Measurements from ENCODE around the gene PRKCE. TPM values are rescaled to one million over a fixed set of nuclear protein-coding genes. Genes with fewer than 3 reads are reported as not detected.

PRKCE gene
- total RNA-seq, 2 donors from 2014 or later, result 7.3 to 20.8 TPM

GRCh38 chr2:45646289-45646688 is 5.2 kb upstream of the PRKCE start:
- Histone ChIP-seq H3K4me3 (no peak overlapping the region), H3K36me3 (replicated peaks in 1 of 2; ENCODE audit: insufficient read depth in 1 of 2, low read depth in 2 of 2) (no peaks in the 10 kb centered on the region), H3K27ac (no peak overlapping the region), H3K9me3 (no peaks in the 10 kb centered on the region), H3K27me3 (no peaks in the 10 kb centered on the region), H3K4me1 (peaks cover 26% of the 10 kb centered on the region)
- no peak for DNase-seq
- intact Hi-C loops (cut with DNase I), result no loop called here
- ATAC-seq, result no peak
- no peak for TF ChIP-seq CTCF (IDR thresholded peaks at IDR 0.05)
- WGBS, 2 donors, result 85 to 91% methylated on average over 2 of the region's 2 CpGs

GRCh38 chr2:45647356-45647755 is 4.1 kb upstream of the PRKCE start:
- H3K36me3 ChIP-seq (replicated peaks in 1 of 2; ENCODE audit: insufficient read depth in 1 of 2, low read depth in 2 of 2), result no peaks in the 10 kb centered on the region
- ATAC-seq (no peak), DNase-seq (no peak)
- intact Hi-C loops (cut with DNase I), result no loop called here
- H3K9me3 ChIP-seq, result no peaks in the 10 kb centered on the region
- H3K4me3 ChIP-seq, result no peak overlapping the region
- no peak overlapping the region for H3K27ac ChIP-seq
- TF ChIP-seq CTCF (IDR thresholded peaks at IDR 0.05), result no peak
- TF ChIP-seq POLR2A (IDR thresholded peaks at IDR 0.05), result no peak
- peaks cover 29% of the 10 kb centered on the region for H3K4me1 ChIP-seq
- no peaks in the 10 kb centered on the region for H3K27me3 ChIP-seq
- 82 to 92% methylated on average over 9 of the region's 9 CpGs for WGBS, 2 donors

- H3K4me3 ChIP-seq, result no peak overlapping the region
- 93% methylated on average over 3 of the region's 3 CpGs for WGBS, 2 donors
- H3K36me3 ChIP-seq (replicated peaks in 1 of 2; ENCODE audit: insufficient read depth in 1 of 2, low read depth in 2 of 2), result no peaks in the 10 kb centered on the region
- no peak overlapping the region for H3K27ac ChIP-seq
- no peak for ATAC-seq
- no peak for DNase-seq
- TF ChIP-seq CTCF (IDR thresholded peaks at IDR 0.05) (no peak), POLR2A (IDR thresholded peaks at IDR 0.05) (no peak)
- no peaks in the 10 kb centered on the region for H3K27me3 ChIP-seq
- H3K4me1 ChIP-seq, result peaks cover 35% of the 10 kb centered on the region
- intact Hi-C loops (cut with DNase I), result no loop called here
- H3K9me3 ChIP-seq, result no peaks in the 10 kb centered on the region
These were observed 3.4 kb upstream of the PRKCE start for GRCh38 chr2:45647986-45648520.

- no peak for ATAC-seq
- no peak overlapping the region for H3K4me3 ChIP-seq
- no peak for DNase-seq
- no peaks in the 10 kb centered on the region for H3K9me3 ChIP-seq
- 44 to 70% methylated on average over 2 of the region's 2 CpGs for WGBS, 2 donors
- TF ChIP-seq CTCF (IDR thresholded peaks at IDR 0.05), result no peak
- no peak for TF ChIP-seq POLR2A (IDR thresholded peaks at IDR 0.05)
- peaks cover 35% of the 10 kb centered on the region for H3K4me1 ChIP-seq
- H3K36me3 ChIP-seq (replicated peaks in 1 of 2; ENCODE audit: insufficient read depth in 1 of 2, low read depth in 2 of 2), result no peaks in the 10 kb centered on the region
- intact Hi-C loops (cut with DNase I), result no loop called here
- no peaks in the 10 kb centered on the region for H3K27me3 ChIP-seq
- no peak overlapping the region for H3K27ac ChIP-seq
These were observed 2.8 kb upstream of the PRKCE start for GRCh38 chr2:45648636-45649035.

GRCh38 chr2:45649462-45649857 is 2.0 kb upstream of the PRKCE start:
- H3K27ac ChIP-seq, result peak overlapping the region; percentile 97 to 100 (median 99)
- peaks cover 39% of the 10 kb centered on the region for H3K4me1 ChIP-seq
- H3K27me3 ChIP-seq, result no peaks in the 10 kb centered on the region
- 1 to 3% methylated on average over 10 of the region's 10 CpGs for WGBS, 2 donors
- no peaks in the 10 kb centered on the region for H3K36me3 ChIP-seq (replicated peaks in 1 of 2; ENCODE audit: insufficient read depth in 1 of 2, low read depth in 2 of 2)
- peak overlapping the region in 1 of 2 donors; percentile 41 for H3K4me3 ChIP-seq
- TF ChIP-seq CTCF (IDR thresholded peaks at IDR 0.05) (no peak), POLR2A (IDR thresholded peaks at IDR 0.05) (no peak)
- no peak for ATAC-seq
- intact Hi-C loops (cut with DNase I), result no loop called here
- no peak for DNase-seq
- no peaks in the 10 kb centered on the region for H3K9me3 ChIP-seq

All from body of pancreas (tissue), 4 donors.